ENCODE measurements around the gene LGALS7. TPM values are rescaled to one million over a fixed set of nuclear protein-coding genes. Genes with fewer than 3 reads are reported as not detected.
"Not testable (repeated sequence)": the region's sequence is repeated elsewhere in the genome, so short reads cannot be mapped to it uniquely, and the experiment has no call there.

Gene LGALS7
- total RNA-seq, 1 donor from 2014 or later: not detected

- no peak for TF ChIP-seq CTCF (IDR thresholded peaks at IDR 0.05; ENCODE audit: partially characterized antibody, unreplicated experiment)
- no peaks in the 10 kb centered on the region for H3K36me3 Mint-ChIP-seq (ENCODE audit: unreplicated experiment)
- peaks cover 1% of the 10 kb centered on the region for H3K9me3 Mint-ChIP-seq (ENCODE audit: unreplicated experiment)
- no peak overlapping the region for H3K27ac Mint-ChIP-seq (ENCODE audit: unreplicated experiment)
- H3K4me3 Mint-ChIP-seq (ENCODE audit: unreplicated experiment): no peak overlapping the region
- H3K27me3 Mint-ChIP-seq (ENCODE audit: unreplicated experiment): peaks cover 6% of the 10 kb centered on the region
- DNase-seq: no peak
- peaks cover 2% of the 10 kb centered on the region for H3K4me1 Mint-ChIP-seq (ENCODE audit: low read depth, unreplicated experiment)
Measured at GRCh38 chr19:38815059-38816001, 42.0 kb upstream of the LGALS7 start.

GRCh38 chr19:38813932-38814331 is 40.6 kb upstream of the LGALS7 start:
- not testable (repeated sequence) for H3K4me3 Mint-ChIP-seq (ENCODE audit: unreplicated experiment); H3K9me3 Mint-ChIP-seq (ENCODE audit: unreplicated experiment); H3K36me3 Mint-ChIP-seq (ENCODE audit: unreplicated experiment); H3K27me3 Mint-ChIP-seq (ENCODE audit: unreplicated experiment); DNase-seq; H3K4me1 Mint-ChIP-seq (ENCODE audit: low read depth, unreplicated experiment); H3K27ac Mint-ChIP-seq (ENCODE audit: unreplicated experiment)

GRCh38 chr19:38813323-38813722 is 40.0 kb upstream of the LGALS7 start:
- no peak overlapping the region for H3K27ac Mint-ChIP-seq (ENCODE audit: unreplicated experiment)
- no peak for DNase-seq
- H3K27me3 Mint-ChIP-seq (ENCODE audit: unreplicated experiment): peaks cover 5% of the 10 kb centered on the region
- no peak overlapping the region for H3K4me3 Mint-ChIP-seq (ENCODE audit: unreplicated experiment)
- peaks cover 1% of the 10 kb centered on the region for H3K9me3 Mint-ChIP-seq (ENCODE audit: unreplicated experiment)
- no peaks in the 10 kb centered on the region for H3K4me1 Mint-ChIP-seq (ENCODE audit: low read depth, unreplicated experiment)
- no peaks in the 10 kb centered on the region for H3K36me3 Mint-ChIP-seq (ENCODE audit: unreplicated experiment)
- TF ChIP-seq CTCF (IDR thresholded peaks at IDR 0.05; ENCODE audit: partially characterized antibody, unreplicated experiment): no peak

GRCh38 chr19:38812841-38813320 is 39.6 kb upstream of the LGALS7 start, which contains the start of gene LGALS4:
Gene LGALS4, minus strand, starts transcription at chr19:38812945. Its CDS starts 59 bp downstream, at chr19:38812886.
- peaks cover 5% of the 10 kb centered on the region for H3K27me3 Mint-ChIP-seq (ENCODE audit: unreplicated experiment)
- no peak within 1 kb of the TSS for H3K4me3 Mint-ChIP-seq (ENCODE audit: unreplicated experiment)
- no peak within 1 kb of the TSS for H3K27ac Mint-ChIP-seq (ENCODE audit: unreplicated experiment)
- peaks cover 1% of the 10 kb centered on the region for H3K9me3 Mint-ChIP-seq (ENCODE audit: unreplicated experiment)
- H3K4me1 Mint-ChIP-seq (ENCODE audit: low read depth, unreplicated experiment): no peaks in the 10 kb centered on the region
- DNase-seq: no peak
- no peak for TF ChIP-seq CTCF (IDR thresholded peaks at IDR 0.05; ENCODE audit: partially characterized antibody, unreplicated experiment)
- no peaks in the 10 kb centered on the region for H3K36me3 Mint-ChIP-seq (ENCODE audit: unreplicated experiment)

GRCh38 chr19:38812009-38812840 is 38.9 kb upstream of the LGALS7 start:
- Mint-ChIP-seq H3K27me3 (ENCODE audit: unreplicated experiment) (peaks cover 5% of the 10 kb centered on the region), H3K36me3 (ENCODE audit: unreplicated experiment) (peaks cover 3% of the 10 kb centered on the region), H3K27ac (ENCODE audit: unreplicated experiment) (no peak overlapping the region), H3K9me3 (ENCODE audit: unreplicated experiment) (peaks cover 5% of the 10 kb centered on the region), H3K4me3 (ENCODE audit: unreplicated experiment) (no peak overlapping the region), H3K4me1 (ENCODE audit: low read depth, unreplicated experiment) (no peaks in the 10 kb centered on the region)
- no peak for TF ChIP-seq CTCF (IDR thresholded peaks at IDR 0.05; ENCODE audit: partially characterized antibody, unreplicated experiment)
- DNase-seq: no peak
